ENCODE measurements around the gene METTL15.

- no peak for TF ChIP-seq CTCF (IDR thresholded peaks at IDR 0.05)
- TF ChIP-seq POLR2A (IDR thresholded peaks at IDR 0.05): no peak
Observed at GRCh38 chr11:28169816-28170215, 61.6 kb downstream of the METTL15 start.
